ENCODE results near the gene EGFR.

GRCh38 chr7:55235801-55236200 is 217.0 kb downstream of the EGFR start:
- TF ChIP-seq, protein P1, sequence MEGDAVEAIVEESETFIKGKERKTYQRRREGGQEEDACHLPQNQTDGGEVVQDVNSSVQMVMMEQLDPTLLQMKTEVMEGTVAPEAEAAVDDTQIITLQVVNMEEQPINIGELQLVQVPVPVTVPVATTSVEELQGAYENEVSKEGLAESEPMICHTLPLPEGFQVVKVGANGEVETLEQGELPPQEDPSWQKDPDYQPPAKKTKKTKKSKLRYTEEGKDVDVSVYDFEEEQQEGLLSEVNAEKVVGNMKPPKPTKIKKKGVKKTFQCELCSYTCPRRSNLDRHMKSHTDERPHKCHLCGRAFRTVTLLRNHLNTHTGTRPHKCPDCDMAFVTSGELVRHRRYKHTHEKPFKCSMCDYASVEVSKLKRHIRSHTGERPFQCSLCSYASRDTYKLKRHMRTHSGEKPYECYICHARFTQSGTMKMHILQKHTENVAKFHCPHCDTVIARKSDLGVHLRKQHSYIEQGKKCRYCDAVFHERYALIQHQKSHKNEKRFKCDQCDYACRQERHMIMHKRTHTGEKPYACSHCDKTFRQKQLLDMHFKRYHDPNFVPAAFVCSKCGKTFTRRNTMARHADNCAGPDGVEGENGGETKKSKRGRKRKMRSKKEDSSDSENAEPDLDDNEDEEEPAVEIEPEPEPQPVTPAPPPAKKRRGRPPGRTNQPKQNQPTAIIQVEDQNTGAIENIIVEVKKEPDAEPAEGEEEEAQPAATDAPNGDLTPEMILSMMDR (conservative IDR thresholded peaks at IDR 0.05 in 1 of 2, IDR thresholded peaks at IDR 0.05 in 1 of 2; ENCODE audit: extremely low read depth in 1 of 2, insufficient read depth in 1 of 2, low read depth in 1 of 2, low read length in 2 of 2), result no peak
- no peak for TF ChIP-seq EZH2 (IDR thresholded peaks at IDR 0.05; ENCODE audit: borderline replicate concordance, low read length)

Data from mammary epithelial cell (primary cell).